Activated CD8-positive, alpha-beta memory T cell treated with anti-CD3 and anti-CD28 coated beads for 48 hours (primary cell): ENCODE measurements around the gene DNAH17.

Experiments used
- DNase-seq, 3 experiments: peaks; one replicate each; pipeline ENCODE4 v3.0.0-alpha.2; 2020; ENCODE audit warnings: low read depth in 2 of 3, low spot score in 2 of 3

DNAH17 gene, protein sequence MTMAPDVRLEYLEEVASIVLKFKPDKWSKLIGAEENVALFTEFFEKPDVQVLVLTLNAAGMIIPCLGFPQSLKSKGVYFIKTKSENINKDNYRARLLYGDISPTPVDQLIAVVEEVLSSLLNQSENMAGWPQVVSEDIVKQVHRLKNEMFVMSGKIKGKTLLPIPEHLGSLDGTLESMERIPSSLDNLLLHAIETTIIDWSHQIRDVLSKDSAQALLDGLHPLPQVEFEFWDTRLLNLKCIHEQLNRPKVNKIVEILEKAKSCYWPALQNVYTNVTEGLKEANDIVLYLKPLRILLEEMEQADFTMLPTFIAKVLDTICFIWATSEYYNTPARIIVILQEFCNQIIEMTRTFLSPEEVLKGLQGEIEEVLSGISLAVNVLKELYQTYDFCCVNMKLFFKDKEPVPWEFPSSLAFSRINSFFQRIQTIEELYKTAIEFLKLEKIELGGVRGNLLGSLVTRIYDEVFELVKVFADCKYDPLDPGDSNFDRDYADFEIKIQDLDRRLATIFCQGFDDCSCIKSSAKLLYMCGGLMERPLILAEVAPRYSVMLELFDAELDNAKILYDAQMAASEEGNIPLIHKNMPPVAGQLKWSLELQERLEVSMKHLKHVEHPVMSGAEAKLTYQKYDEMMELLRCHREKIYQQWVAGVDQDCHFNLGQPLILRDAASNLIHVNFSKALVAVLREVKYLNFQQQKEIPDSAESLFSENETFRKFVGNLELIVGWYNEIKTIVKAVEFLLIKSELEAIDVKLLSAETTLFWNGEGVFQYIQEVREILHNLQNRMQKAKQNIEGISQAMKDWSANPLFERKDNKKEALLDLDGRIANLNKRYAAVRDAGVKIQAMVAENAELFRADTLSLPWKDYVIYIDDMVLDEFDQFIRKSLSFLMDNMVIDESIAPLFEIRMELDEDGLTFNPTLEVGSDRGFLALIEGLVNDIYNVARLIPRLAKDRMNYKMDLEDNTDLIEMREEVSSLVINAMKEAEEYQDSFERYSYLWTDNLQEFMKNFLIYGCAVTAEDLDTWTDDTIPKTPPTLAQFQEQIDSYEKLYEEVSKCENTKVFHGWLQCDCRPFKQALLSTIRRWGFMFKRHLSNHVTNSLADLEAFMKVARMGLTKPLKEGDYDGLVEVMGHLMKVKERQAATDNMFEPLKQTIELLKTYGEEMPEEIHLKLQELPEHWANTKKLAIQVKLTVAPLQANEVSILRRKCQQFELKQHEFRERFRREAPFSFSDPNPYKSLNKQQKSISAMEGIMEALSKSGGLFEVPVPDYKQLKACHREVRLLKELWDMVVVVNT (N-terminal part only)

GRCh38 chr17:78577296-78577695 is at the start of gene DNAH17:
TSS of gene DNAH17 (minus strand) at chr17:78577396. CDS start at chr17:78575057, 2,339 bp downstream.
- no peak for DNase-seq

GRCh38 chr17:78624324-78625151 is 47.3 kb upstream of the DNAH17 start:
- DNase-seq: no peak

GRCh38 chr17:78623541-78623940 is 46.3 kb upstream of the DNAH17 start:
- DNase-seq: no peak

DNA sequence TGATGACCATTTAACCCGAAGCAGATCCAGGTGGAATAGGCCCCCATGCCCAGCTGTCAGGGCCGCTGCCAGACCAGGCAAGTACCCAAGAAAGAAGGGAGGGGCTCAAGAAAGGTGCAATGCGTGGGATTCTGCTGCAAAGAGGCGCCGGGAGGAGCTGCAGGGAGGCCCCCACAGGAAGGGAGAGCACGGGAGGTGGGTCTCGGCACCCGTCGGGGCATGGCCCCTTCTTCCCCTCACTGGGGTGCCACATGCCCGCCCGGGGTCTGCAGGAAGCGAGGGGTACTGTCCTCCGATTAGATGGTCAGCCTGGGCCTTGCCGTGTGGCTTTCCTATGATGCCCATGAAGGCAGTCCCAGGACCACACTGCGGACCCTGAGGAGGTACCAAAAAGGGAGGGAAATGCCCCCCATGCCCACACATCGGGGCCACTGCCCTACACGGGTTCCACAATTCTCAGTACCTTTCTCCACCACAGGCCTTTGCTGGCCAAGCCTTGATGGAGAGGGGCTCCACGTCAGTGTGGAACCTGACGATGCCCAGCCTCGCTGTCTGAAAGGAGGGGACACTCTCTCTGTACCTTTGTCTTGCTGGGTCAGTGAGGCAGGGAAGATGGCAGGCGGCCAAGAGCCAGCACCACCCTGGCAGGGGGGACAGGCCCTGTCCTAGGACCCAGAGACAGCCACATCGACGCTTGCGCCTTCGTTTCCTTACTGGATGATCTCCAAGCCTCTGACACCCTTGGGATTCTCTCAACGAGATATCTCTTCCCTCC is 45.5 kb upstream of the DNAH17 start:
- no peak for DNase-seq

GRCh38 chr17:78621720-78622490 is 44.7 kb upstream of the DNAH17 start:
- no peak for DNase-seq

DNA sequence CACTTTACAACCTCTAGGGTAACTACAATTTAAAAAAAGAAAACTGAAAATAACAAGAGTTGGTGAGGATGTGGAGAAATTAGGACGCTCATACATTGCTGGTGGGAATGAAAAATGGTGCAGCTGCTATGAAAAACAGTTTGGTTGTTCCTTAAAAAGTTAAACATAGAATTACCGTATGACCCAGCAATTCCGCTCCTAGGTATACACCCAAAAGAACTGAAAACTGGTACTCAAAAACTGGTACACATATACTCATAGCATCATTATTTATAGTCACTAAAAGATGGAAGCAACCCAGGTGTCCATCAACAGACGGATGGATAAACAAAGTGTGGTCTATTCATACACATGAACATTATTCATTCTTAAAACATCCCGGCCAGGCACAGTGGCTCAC is 42.9 kb upstream of the DNAH17 start:
- DNase-seq: no peak

DNA sequence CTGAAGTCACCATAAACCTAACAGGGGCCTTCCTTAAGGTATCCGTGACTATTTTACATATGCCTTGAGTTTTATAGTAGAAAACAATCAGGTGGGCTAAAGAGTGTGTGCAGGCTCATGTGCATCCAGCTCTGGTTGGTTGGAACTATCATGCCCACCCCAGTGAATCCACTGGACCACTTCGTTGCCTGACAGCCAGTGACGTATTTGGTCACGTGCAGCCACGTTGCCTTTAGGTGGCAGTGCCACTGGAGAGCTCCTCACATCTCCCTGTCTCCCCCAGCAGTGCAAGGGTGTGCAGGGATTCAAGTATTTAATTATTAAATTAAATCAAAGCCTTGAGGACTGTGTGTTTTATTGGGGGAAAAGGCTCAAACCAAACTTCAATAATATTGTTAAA is 42.1 kb upstream of the DNAH17 start:
- DNase-seq: no peak

DNA sequence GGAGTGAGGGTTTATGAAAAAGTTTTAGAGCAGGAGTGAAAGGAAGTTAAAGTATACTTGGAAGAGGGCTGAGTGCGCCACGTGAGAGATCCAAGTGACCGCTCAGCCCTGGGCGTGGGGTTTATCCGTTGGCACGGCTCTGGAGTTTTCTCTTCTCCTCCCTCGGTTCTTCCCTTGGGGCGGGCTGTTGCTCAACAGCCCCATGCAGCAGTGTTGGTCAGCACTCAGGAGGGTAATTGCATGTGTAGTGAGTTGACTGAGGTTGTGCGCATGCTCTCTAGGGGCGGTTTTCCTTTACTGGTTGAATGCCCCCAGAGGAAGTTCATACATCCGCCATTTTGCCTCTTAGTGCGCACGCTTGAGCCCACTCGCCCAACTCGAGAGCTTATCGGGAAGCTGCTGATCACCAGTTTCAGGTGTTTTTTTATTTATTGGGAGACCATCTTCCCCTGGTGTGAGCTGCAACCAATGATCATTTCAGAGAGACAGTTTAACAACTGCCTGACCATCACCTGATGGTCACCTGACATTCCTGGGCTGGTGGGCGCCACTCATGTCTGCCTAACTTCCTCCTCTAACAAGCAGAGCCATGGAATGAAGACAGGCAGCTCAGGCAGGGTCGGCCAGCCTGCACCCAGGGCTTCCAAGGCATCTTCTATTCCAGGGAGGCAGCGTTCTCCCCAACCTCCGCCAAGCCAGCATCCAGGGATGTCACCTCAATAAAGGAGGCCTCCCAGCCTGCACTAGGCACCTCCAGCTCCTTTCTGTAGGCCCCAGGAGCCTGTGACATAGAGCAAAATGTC is 41.3 kb upstream of the DNAH17 start:
- no peak for DNase-seq

GRCh38 chr17:78617511-78618061 is 40.4 kb upstream of the DNAH17 start:
- no peak for DNase-seq

DNA sequence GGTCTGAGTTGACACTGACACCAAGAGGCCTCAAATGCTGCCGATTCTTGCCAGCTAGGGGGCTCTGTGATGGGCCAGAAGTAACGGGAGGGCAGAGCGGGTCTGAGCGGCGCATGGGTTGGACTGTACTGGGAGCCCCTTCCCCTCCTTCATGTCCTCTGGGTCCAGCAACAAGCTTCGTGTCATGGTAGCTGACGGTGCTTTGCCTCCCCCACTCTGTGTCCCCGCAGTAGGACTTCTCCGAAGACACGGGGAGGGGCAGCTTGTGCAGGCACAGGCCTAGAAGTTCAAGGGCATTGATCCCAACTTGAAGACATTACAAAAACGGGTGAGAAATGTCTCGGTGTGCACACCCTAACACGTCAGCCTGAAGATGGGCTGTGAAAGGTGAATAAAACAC is 39.8 kb upstream of the DNAH17 start:
- DNase-seq: no peak

DNA sequence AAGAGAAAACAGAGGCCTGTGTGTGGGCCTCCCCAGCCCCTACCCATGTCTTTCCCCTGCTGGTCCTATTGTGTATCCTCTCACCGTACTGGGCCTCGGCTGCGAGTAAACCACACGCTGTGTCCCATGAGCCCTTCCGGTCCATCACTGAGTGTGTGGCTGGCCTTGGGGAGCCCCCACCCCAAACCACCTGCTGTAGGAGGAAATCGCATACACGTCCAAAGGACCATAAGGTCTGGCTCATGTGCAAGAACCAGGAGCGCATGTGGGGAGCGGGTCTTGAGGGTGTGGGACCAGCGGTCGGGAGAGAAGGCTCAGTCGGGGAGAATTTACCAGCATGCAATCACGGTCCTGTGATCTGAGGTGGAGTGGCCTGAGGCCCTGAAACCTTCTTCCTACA is 38.4 kb upstream of the DNAH17 start:
- DNase-seq: no peak

GRCh38 chr17:78613416-78613815 is 36.2 kb upstream of the DNAH17 start:
- DNase-seq: no peak

DNA sequence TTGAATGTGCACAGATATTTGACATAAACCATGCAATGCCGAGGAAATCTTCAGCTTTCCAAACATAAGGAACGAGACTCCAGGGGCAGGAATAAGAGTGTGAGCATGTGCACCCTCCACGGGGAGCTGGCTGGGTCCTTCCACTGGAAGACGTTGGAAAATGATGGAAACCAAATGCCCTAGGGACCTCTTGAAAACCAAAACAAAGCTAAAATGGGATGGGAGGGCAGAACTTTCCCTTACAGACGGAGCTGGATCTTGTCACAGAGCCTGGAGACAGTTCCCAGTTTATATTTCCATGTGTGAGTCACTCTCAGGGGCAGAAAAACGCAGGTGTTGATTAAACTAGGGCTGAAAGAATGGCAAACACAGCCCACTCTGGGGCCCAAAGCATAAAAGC is 34.4 kb upstream of the DNAH17 start:
- DNase-seq: no peak

GRCh38 chr17:78610951-78611511 is 33.8 kb upstream of the DNAH17 start:
- no peak for DNase-seq

DNA sequence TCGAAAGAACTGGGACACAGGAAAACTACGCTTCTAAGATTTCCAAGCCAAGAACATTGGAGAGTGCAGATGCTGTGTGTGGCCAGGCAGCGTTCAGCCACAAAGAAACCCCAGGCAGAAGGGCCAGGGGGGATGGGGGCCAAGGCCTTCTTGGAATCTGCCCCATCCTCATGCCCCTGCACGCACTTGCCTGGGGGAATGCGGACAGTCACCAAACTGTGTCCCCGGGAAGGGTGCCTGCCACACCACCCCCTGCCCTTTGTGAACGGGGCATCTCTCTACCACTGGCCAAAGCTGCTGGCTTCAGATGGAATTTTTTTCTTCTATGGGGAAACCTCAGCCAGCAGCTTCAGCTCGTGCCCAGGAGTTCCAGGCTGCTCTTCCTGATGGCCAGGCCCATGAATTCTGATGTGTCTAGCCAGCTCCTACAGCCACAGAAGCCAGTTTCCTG is 32.0 kb upstream of the DNAH17 start:
- no peak for DNase-seq

- DNase-seq: no peak
Observed at GRCh38 chr17:78608804-78609186, 31.6 kb upstream of the DNAH17 start.

DNA sequence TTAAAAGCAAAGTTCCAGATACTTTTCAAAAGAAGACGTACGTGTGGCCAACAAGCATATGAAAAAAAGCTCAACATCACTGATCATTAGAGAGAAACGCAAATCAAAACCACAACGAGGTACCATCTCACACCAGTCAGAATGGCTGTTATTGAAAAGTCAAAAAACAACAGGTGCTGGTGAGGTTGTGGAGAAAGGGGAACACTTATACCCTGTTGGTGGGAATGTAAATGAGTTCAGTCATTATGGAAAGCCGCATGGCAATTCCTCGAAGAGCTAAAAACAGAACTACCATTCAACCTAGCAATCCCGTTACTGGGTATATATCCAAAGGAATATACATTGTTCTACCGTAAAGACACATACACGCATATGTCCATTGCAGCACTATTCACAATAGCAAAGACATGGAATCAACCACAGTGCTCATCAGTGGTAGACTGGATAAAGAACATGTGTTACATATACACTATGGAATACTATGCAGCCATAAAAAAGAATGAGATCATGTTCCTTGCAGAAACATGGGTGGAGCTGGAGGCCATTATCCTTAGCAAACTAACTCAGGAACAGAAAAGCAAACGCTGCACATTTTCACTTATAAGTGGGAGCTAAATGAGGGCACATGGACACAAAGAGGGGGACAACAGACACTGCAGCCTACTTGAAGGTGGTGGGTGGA is 31.1 kb upstream of the DNAH17 start:
- no peak for DNase-seq
